GM21423 (cell line): Measurements from ENCODE around the gene NCOA7.
"Not testable (repeated sequence)": the region's sequence is repeated elsewhere in the genome, so short reads cannot be mapped to it uniquely, and the experiment has no call there.

Experiments
- ATAC-seq: cut with Tn5 transposase; IDR thresholded peaks from one replicate; pipeline ENCODE4 v1.9.1; 2021; ENCODE audit warnings: mild to moderate bottlenecking, moderate library complexity; ENCODE audit not compliant: unreplicated experiment

NCOA7 gene

DNA sequence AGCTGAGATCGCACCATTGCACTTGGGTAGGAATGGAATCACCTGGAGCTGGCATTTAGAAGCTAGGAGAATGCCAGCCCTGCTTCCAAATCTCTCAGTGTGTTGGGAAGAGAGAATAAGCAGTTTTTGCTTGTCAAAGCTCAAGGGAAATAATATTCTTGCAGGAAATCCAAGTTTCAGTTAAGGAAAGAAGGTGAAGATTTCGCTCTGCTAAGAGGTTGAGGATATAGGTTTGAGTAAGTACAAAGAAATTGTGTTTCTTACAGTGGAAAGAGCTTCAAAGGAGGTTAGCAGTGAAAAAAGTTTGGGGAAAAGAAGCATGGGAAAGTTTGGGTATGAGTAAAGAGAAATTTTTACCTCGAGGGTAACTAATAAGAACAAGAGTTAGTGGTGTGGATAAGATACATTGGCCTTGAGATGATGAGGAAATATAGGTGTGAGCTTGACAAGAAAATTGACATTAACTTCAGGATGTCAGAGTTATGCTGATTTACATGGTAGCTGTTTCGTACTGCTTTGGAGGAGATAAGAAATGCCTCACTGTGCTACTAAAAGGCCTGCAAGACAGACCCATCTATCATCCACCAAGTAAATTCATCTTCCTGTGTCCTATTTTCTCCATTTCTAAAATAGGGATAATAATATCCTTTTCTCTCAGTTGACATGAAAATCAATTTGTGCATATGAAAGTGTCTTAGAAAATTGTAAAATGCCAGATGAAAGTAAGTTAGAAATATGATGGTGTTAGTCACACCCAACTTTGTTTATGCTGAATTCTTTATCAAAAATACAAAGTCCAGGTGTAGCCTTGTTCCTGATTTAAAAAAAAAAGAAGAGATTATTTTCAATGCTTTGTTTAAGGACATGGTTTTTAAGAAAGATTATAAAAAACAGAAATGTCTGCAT lies 153.0 kb downstream of the NCOA7 start:
- no peak for ATAC-seq

- no peak for ATAC-seq
These were observed 153.7 kb downstream of the NCOA7 start for GRCh38 chr6:125944434-125944816.

GRCh38 chr6:125944896-125945295 lies 154.1 kb downstream of the NCOA7 start:
- no peak for ATAC-seq

- ATAC-seq: no peak
These were observed 154.8 kb downstream of the NCOA7 start for GRCh38 chr6:125945378-125946141.

DNA sequence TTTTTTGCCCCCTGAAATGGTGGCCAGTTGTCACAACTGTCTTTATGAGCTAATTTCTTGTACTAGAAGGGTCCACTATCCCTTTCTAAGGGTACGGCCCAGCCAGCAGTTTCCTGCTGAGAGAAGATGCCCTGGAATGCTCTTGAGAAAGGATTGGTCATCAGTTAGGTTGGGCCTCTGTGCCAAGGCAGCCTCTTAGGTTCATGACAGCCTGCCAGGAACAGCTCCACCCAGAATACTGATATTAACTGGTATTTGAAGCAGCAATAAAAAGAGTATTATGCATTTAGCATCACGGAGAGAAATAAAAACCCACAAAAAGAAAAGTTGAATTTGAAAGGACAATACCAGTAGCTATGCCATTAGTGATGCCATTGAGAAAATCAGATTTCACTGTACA lies 156.9 kb downstream of the NCOA7 start:
- no peak for ATAC-seq

GRCh38 chr6:125948455-125948854 lies 157.7 kb downstream of the NCOA7 start:
- no peak for ATAC-seq

- no peak for ATAC-seq
These were observed 158.3 kb downstream of the NCOA7 start for GRCh38 chr6:125949069-125949468.

DNA sequence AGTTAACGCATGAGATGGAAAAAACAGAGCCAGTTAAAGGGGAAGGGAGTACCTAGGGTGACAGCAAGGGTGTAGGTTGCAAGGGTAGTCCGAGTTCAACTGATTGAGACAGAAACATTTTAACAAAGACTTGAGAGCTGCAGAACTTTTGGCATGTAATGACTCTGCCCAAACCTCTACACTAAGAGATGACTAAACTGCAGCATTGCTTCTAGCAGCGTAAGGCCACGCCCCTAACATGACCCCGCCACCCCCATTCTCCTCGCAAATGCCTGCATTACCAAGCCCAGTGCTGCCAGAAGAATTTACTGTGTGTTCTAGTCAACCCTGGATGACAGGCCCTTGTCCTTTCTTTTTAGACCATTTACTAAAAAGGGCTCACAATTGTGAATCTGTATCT lies 159.5 kb downstream of the NCOA7 start:
- ATAC-seq: no peak

GRCh38 chr6:125950716-125951115 lies 160.0 kb downstream of the NCOA7 start:
- not testable (repeated sequence) for ATAC-seq

GRCh38 chr6:125951323-125951722 lies 160.6 kb downstream of the NCOA7 start:
- ATAC-seq: no peak

GRCh38 chr6:125952764-125953501 lies 162.2 kb downstream of the NCOA7 start:
- ATAC-seq: no peak

DNA sequence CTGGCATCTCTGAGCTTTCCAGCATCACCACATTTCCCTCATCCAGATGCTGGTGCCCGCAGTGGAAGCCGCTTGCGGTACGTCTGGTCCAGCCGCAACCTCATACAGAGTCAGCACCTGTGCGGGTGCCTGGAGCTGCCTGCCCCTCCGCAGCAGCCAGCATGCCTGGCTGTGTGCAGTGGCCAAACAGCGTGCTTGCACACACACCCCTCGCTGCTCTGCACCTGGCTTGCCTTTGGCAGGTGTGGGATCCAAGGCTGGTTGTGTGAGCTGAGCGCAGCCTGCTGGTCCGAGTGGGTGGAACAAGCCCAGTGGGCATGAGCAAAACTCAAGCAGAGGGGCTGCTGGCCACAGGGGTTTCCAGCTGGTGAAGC lies 162.7 kb downstream of the NCOA7 start:
- ATAC-seq: no peak

DNA sequence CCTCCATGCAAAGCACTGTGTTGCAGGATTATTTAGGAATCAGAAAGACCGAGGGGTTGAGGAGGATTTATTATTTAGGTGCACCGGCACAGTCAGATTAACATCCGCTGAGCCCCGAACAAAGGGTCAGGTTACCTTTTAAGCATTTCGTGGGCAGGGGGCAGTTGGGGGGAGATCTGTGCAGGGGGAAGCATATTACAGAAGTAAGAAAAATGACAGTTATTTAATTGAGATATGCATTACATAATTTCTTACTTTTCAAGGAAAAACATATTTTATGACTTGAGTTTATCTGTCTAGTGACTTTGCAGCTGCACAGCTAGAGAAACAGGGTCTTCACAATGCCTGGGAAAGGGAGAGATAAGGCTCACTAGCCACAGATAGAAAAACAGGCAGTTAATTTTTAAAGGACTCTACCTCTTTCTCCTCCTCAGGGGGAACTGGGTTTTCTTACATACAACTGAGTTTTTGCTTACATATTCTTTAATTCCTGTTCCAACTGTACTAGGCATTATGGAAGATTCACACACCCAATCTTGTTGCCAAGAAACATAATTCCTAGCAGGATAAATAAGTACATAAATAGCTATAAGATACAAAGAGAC lies 164.1 kb downstream of the NCOA7 start:
- ATAC-seq: no peak

DNA sequence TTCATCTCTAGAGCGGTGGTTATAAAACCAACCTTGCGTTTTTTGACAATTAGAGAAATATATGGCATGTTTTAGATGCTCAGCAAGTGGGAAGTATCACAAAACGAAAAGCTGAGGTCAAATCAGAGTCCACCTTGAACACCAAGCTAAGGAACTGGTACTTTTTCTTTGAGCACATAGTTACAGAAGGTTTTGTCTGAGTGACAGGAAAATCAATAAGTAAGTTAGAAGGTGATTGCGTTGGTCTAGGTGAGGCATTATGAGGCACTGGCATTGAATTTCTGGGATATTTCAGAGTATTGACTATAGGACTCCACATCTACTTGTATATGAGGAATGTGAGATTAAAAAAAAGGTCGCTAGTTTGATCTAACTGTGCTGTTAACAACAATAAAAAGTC lies 165.2 kb downstream of the NCOA7 start:
- ATAC-seq: no peak

- ATAC-seq: peak; percentile 91
These were observed 166.0 kb downstream of the NCOA7 start, which contains the start of gene HINT3 for GRCh38 chr6:125956506-125957390. Gene HINT3, plus strand, starts transcription at chr6:125956770. Its CDS starts 208 bp downstream, at chr6:125956978.

DNA sequence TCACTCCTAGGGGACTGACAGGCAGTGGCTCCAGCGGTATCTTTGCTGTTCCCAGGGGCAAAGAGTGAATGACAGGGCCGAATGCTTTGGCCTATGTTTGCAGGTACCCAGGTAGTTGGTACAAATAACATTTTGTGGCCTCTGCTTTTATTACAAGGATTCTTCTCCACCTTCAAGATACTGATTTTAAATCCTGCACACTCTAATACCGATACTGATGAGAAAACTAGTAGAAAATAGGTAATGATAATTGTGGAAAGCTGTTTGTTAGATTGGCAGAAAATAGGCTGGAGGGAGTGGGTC lies 166.6 kb downstream of the NCOA7 start:
- no peak for ATAC-seq

DNA sequence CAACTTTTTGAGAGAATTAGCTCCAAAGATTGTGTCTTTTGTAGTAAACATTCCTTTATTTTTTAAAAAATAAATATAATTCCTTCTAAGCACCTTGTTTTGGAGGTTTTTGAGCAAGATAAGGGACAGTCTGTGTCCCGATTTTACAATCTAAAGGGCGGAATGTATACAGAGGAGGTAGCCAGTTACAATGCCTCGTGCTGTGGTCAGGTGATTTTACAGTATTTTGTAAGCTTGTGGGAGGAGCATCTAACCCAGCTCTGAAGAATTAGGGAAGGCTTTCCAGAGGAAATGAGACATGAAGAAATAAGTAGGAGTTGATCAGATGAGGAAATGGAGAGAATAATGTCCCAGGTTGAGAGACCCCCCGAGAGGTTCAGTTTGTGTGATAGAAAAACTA lies 167.1 kb downstream of the NCOA7 start:
- ATAC-seq: no peak

DNA sequence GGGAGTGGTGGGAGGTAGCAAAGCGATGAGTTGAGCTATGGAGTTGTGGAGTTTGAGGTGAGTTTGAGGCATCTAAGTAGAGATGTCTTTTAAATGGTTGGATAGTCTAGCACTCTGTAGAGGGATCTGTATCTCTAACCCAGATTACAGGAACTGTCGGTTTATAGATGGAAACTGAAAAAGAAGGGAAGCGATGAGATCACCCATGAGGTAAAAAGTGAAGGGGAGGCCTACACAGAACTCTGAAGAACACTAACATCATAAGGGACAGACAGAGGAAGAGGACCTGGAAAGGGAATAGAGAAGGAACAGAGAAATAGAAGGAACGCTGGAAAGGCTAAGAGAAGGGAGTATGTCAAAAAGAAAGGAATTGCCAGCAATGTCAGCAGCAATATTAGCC lies 168.3 kb downstream of the NCOA7 start:
- no peak for ATAC-seq

GRCh38 chr6:125961117-125961516 lies 170.4 kb downstream of the NCOA7 start:
- no peak for ATAC-seq

DNA sequence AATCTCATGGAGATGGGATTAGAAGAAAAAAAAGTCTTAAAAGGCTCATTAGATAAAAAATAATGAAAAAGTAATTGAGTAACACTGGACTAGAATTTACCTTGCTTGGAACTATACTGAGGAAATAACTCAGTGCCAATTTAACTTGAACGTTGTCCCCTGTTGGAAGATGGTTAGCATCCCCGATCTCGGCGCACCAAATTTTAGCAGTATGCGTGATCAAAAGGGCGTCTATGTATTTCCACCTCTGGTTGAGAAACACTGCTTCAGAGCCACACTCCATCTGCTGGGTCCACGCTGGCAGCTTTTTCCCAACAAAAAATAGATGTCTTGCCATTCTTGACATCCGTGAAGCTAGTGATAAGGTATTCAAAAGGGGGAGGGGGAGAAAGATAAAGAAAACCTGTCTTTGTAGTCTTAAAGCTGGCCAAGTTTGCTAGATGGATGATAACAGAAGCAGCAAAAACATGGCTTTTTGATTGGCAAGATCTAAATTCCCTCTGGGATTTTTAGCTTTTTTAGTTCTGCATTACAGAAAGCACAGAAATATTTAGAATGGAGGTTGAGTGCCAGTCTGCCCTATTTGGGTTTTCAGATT lies 172.2 kb downstream of the NCOA7 start:
- no peak for ATAC-seq
